NCI-H226 (cell line): ENCODE results near the gene SLF2.

Experiments
- DNase-seq: peaks from one replicate; pipeline ENCODE4 v3.0.0-alpha.2; 2015

SLF2 gene, protein sequence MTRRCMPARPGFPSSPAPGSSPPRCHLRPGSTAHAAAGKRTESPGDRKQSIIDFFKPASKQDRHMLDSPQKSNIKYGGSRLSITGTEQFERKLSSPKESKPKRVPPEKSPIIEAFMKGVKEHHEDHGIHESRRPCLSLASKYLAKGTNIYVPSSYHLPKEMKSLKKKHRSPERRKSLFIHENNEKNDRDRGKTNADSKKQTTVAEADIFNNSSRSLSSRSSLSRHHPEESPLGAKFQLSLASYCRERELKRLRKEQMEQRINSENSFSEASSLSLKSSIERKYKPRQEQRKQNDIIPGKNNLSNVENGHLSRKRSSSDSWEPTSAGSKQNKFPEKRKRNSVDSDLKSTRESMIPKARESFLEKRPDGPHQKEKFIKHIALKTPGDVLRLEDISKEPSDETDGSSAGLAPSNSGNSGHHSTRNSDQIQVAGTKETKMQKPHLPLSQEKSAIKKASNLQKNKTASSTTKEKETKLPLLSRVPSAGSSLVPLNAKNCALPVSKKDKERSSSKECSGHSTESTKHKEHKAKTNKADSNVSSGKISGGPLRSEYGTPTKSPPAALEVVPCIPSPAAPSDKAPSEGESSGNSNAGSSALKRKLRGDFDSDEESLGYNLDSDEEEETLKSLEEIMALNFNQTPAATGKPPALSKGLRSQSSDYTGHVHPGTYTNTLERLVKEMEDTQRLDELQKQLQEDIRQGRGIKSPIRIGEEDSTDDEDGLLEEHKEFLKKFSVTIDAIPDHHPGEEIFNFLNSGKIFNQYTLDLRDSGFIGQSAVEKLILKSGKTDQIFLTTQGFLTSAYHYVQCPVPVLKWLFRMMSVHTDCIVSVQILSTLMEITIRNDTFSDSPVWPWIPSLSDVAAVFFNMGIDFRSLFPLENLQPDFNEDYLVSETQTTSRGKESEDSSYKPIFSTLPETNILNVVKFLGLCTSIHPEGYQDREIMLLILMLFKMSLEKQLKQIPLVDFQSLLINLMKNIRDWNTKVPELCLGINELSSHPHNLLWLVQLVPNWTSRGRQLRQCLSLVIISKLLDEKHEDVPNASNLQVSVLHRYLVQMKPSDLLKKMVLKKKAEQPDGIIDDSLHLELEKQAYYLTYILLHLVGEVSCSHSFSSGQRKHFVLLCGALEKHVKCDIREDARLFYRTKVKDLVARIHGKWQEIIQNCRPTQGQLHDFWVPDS

DNA sequence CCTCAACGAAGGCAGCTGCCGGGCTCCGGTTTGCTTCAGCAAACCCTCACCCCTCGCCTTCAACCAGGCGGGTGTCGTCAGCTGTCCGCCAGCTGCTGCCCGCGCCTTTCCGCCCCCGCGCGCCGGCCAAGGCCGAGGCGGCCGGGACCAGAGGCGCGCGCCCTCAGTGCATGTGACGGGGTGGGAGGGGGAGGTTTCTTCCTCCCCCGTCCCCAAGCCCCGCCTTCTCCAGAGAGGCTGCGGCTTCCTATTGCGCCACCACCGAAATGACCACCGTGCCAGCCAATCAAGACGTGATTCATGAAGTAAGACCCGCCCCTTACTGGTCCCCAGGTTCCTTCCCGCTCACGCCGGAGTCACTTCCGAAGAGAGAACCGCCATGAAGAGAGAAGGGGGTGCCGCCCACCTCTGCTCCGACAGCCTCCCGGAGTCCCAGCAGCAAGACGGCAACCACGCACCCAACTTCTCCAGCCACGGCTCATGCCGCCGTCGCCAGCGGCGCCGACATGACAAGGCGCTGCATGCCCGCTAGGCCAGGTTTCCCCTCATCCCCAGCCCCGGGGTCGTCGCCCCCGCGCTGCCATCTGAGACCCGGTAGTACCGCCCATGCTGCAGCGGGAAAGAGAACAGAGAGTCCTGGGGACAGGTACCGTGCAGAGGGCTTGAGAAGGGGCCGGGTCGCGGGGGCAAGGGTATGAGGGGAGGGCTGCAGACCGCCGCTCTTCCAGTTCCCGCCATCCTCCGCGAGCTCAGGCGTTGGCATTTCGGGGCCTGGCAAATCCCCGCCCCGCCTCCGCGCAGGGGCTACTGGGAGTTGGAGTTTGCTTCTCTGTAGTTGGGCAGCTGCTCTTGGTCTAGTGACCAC is at the start of gene SLF2:
Gene SLF2, plus strand, starts transcription at position 359 of the 865 bp plus-strand sequence. Its CDS starts 148 bp downstream, at position 507.
- DNase-seq, result peak; percentile 91

DNA sequence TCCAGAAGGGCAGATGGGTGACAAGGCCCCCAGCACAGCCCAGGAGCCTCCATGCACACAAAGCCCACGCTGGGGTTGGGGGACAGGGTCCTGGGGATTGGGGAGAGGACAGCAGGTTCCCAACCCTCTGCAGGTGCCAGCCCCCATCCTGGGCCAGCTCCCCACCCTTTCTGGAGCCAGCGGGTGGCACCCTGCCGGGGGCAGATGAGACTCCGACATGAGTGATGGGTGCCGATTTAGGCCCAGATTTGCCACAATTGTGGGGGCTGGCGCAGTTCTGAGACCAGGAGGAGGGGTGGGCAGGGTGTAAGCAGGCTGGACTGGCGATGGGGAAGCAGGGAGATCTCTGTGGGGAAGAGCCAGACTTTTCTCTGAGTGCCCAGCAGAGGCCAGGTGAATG is 49.3 kb upstream of the SLF2 start:
- DNase-seq, result no peak

DNA sequence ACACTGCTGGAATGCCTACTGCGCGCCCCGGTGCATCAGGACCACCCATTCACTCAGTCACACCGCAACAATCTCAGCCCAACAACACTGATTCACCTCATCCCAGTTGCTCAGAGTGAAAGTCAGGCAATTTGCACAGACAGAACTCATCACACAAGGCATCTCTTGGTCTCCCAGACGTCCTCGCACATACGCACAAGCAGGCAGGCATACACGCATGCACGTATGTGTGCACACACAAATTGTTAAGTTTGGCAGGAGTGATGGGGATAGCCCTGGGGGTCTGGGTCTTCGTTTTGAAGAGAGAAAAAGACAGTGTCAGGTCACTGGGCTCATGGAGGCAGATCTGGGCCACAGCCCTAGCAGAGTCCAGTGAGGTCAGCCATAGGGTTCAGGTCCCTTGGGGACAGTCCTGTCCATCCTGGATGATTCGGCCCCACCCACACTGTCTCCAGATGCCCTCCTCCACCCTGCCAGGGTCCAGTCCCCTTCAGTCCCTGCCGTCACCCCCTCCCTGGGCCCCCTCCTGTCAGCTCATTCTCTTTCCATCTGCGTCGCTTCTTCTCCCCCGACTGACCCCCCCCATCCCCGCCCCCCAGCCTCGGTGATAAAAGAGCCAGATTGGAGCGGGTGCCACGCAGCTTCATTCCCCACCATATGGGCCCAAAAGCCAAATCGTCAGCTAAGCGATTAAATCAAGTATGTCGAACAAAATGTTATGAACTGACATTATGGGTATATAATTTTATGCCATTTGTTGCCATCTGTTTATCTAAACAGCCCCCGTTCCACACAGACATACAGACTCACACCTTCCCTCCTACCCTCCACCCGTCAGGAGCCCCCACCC is 48.5 kb upstream of the SLF2 start:
- no peak for DNase-seq

DNA sequence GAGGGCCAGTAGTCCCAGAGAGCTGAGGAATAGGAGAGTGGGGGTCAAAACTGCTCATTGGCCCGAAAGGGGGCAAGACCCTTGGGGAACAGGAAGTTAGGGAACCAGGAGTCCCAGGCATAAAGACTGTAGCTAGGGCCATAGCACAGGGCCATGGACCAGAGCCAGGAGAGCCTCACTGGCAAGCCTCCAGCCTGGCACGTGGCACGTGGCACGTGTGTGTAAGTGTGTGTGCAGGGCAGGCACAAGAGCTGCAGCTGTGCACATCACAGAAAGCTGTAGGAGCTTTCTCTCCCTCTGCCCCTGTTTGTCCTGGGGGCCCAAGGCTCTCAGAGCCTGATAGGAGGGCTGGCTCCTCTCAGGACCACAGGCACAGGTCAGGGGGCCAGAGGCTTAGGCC is 47.8 kb upstream of the SLF2 start:
- DNase-seq, result no peak

DNA sequence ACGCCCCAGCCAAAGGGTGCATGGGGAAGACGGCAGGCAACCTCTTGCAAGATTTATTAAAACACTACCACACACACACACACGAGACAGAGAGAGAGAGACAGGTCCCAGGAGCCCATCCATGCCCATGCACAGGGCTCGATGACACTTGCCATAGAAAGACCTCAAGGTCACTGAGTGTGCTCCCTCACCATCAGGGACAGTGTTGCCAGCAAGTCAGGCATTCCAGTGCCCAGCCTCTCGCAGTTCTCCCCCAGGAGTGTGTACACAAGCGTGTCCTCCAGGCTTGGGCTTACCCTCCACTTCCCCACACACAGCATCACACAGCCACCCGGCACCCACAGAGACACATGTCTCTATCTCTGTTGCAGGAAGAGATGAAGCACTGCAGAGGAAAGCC is 46.8 kb upstream of the SLF2 start:
- DNase-seq, result no peak

DNA sequence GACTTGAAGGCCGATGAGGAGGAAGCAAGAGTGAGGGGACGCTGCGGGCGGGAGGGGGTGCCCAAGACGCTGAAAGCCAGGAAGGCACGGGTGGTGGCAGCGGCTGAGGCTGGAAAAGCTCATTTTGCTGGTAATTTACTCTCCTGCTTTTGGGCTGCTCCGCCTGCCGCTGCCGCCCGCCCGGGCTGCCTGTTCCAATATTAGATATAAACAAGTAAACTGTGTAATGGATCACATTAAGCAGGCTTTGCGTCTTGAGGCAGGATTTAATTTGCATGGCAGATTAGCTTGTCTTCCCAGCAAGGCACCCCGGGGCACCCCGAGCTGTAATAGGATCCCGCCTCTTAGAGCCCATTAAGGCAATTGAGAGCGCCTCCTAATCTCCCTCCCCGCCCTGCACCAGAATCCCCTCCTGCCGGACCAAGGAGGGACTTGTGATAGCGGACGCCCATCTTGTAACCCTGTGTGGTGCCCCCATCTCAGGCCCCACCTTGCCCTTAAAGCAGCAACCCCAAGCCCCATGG is 46.1 kb upstream of the SLF2 start:
- no peak for DNase-seq

DNA sequence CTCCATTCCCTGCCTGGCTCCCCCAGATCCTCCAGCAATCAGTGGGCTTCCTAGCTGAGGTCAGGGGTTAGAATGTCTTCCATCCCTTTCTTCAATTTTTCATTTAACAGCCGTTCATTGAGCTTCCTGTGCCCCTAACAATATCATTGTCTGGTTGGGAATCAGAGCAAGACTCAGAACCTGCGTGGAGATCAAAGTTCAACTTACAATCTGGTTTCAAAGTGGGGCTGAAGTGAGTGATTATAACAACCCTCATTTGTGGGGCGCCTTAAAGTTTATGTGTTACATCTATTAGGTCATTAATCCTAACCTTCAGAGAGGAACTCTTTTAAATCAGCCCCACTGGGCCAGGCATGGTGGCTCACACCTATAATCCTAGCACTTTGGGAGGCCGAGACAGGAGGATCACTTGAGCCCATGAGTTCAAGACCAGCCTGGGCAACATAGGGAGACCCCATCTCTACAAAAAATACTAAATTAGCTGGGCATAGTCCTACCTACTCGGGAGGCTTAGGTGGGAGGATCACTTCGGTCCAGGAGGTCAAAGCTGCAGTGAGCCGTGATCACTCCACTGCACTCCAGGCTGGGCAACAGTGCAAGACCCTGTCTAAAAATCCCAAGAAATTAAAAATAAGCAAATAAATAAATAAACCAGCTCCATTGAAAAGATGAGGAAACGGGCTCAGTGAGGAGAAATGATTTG is 45.4 kb upstream of the SLF2 start:
- DNase-seq, result no peak

DNA sequence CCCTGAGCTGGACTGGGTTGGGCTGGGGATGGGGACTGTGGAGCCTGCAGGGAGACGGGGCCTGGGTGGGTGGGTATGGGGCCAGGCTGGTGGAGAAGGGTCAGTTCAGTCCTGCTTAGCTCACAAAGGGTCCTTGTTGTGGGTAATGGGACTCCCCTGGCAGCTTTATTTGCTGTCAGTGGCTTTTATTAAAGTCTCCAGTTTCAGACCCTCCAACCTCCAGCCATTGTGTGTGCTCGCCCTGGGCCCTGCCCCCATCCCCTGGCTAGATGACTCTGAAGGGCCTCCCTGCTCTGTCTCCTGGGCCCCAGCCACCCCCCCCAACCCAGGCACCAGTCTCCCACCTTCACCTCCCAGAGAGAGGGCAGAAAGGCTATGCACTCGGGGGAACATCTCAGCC is 44.4 kb upstream of the SLF2 start:
- no peak for DNase-seq

DNA sequence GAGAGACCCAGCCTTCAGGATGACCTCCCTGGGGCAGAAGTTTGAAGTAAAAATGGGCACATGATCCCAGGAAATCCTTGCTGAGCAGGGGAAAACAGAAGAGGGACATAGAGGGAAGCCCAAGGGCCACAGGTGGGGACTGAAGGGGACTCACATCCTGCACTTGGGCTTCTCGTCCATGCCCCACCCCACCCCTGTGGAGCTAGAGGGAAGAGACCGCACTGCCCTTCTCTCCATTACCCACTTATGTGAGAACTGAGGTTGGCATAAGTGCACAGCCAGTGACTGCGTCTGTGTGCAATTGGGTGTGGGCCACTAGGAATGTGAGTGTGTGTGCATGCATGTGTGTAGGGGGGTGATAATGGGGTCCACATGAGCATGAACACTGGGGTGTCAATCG is 43.4 kb upstream of the SLF2 start:
- DNase-seq, result no peak

DNA sequence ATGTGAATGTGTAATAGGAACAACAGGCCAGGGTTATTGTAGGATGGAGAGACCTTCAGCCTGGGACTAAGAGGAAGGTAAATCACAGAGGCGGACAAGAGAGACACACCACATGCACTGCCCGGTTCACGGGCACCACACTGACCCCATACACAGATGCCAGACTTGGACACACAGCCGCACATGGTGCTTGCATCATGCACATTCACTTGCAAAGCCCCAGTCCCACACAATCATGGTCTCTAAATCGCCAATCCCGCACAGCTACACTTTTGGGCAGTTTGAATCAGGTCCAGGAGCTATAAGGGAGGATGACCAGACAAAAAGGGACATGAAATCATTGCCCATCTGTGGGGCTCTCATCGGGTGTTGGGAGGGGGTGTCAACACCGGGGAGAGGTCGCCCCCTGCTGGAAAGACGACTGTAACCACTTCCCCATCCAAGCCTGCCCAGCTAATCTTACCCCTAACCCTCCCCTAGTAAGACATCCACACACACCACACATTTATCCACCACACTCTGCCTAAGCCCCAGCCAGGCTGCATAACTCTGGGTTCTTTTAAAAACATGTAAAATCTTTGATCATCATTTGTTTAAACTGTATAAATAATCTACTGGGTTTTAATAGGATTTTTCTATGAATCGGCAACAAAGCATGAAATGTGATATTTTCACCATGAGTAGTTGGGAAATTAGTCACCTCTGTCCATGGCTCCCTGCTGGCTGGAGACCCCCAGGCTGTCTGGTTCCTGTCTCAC is 40.5 kb upstream of the SLF2 start:
- DNase-seq, result no peak

DNA sequence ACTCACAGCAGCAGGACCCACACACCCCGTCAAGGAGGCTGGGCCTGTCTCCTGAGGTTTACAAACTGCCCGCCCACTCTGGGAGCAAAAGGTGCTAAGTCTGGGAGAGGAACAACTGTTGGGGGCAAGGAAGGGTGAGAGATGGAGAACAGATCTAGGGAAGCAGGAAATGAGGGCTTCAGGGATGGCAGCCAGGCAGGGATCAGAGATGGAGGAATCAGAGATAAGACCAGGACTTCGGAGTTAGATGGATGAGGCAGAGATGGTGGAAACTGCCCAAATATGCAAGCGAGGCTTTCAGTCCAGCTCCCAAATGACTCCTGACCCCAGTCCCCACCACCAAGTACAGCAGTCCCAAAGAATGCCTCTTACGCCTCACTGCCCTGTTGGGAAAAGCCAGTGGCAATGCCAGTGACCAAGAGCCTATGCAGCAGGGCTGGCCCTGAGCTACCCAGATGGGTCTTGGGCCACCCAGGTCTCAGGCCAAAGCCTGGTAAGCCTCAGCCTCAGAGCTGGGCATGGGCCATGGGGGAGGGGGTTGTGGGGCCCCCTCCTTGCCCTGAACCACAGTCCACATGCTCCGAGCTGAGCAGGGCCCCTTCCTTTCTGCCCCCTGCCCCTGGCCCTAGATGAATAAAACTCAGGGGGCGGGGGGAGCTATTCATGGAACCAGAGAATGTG is 39.5 kb upstream of the SLF2 start:
- DNase-seq, result no peak

DNA sequence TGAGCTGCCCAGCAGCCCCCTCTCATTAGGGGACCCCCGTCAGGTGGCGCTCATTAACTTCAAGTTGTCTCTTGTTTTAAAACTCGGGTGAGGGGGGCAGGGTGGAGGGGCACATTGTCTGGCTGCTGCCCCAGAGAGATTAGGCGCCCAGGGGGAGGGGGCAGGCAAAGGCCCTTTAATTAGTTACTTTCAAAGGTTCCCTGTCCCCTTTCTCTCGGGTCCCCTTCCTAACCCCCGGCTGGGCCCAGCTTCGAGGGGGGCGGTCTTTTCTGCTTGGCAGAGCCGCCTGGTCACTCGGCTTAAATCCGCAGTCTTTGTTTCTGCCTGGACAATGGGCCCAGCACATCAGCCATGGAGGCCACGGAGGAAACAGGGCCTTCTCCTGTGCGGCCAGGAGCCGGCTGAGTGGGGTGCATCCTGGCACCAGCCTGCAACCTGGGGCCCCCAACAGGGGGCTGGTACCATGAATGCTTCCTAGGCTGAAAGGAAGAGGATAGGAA is 38.9 kb upstream of the SLF2 start:
- DNase-seq, result no peak

DNA sequence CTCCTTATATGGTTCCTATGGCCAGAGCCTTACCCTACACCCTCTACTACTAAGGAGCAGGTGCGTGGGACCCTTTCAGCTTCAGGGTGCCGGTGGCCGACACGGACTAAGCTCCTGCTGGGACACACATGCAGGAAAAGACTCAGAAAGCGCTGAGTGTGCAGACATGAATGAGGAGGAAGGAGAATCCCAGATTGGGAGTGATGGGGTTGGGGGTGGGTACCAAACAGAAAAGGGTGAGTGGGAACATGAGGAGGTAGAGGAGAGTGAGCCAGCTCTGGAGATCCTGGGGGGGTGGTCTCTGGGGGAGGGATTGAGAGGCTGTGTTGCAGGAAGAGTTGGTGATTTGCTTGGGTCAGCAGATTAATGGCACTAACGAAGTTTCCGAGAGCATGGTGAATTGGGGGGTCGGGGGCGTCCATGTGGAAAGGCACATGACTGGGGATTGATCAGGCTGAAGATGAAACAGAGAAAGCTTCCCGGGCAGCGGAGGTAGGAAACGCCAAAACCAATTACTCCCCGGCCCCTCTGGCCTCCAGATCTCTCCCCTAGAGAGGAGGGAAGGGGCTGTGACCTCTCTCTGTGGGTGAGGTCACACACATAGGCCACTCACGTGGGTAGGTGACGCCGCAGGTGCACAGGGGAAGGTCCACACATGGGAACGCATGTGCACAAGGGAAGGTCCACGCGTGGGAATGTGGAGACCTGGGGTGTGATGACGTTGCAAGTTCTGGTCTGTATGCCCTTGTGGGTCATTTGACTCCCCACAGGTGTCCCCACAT is 37.9 kb upstream of the SLF2 start:
- no peak for DNase-seq

DNA sequence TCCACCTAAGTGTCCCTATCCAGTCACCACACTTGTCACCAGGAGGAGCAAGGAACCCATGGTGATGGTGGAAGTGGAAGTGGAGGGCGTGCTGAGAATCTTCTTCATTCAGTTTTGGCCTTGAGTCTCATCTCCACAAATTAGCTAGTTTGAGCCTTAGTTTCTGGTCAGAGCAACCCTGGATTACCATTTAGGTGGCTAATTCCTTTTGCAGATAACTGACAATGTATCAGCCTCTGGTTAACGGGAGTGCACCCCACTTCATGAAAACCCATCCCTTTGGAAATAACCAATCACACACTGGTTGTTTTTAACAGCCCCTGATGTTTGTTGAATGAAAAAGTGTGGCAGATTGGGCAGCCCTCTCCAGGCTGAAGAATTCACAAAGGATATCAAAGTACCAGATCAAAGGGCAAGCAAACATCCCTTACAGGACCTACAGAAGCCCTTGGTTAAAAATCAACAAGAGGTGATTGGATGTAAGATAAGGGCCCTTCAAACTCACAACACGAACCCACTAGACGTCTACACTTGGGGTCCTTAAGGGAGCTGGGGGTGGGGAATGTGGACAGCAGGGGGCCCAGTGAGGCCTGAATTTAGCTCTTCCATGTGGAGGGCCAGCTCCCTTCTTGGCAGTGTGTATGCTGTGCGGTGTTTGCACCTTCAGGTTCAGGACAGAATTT is 37.1 kb upstream of the SLF2 start:
- no peak for DNase-seq

DNA sequence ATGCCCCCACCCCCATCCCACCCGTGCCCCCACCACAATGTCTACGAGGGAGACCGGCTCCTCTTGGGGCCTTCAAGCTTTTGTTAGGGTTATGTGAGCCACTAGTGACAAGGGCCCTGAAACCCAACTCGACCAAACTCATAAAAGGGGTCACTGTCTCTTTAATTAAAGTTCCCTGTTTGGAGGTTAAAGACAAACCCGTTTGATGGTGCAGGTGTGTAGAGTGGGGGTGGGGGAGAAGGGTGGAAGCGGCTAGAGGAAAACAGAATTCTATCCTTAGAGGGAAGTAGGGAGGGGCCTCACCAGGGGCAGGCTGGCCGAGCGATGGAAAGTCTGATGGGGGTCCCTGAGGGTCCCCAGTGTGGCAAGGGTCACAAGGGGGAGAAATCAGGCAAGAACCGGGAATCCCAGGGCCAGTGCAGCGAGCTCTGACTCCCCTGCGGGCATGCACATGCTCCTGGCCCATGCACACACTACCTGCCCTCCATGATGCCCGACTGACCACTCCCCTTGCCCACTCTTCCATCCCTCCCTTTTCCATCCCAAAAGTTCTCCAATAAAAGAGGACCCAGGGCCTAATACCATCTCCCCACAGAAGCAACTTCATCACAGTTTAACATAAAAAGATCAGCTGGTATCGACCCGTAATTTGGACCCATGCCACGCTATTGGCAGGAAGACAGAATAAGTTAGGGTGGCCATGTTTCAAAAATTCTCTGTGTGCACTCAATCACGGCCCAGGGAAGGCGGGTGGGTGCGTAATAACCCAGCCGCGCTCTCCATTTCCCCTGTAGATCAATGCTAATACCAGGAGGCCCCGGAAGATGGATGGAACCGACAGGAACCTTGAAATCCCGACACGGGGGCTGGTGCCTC is 35.9 kb upstream of the SLF2 start:
- DNase-seq, result no peak

DNA sequence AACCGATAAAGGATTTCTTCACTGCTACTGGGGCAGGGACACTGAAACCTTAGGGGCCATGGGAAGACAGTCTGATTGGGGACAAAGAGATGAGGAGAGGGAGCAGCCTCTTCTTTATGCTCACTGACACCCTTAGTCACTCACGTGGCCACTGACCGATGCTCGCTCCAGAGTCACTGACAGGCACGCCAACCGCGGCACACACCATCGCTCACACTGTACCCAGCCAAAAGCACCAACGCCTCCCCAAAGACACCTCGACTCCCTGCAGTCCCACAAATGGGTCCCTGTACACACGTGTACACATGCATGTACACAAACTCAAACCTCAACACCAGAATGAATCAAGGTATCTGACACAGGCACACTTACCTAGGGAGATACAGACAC is 35.3 kb upstream of the SLF2 start:
- DNase-seq, result no peak
